Endothelial cell of umbilical vein (primary cell): ENCODE data around the gene CCSAP. TPM values are rescaled to one million over a fixed set of nuclear protein-coding genes. Genes with fewer than 3 reads are reported as not detected.

ENCODE experiments used
- BruUV-seq: library from RNA; stranded (reverse); fragments of 400-500 nt; replicated peaks from 2 replicates; lab custom pipeline; 2021; lab: Mats Ljungman, UMichigan
- CTCF ChIA-PET: fragments of 300-600, 350-600 bp; sonication (Branson Sonifier 250); formaldehyde crosslinking; loops from one replicate; lab custom pipeline; 2021; ENCODE audit warnings: antibody characterized with exemption, inconsistent platforms; lab: Charles Lee
- POLR2A ChIA-PET: fragments of 300-600, 350-600 bp; sonication (Branson Sonifier 250); formaldehyde crosslinking; loops from one replicate; lab custom pipeline; 2021; ENCODE audit warnings: antibody characterized with exemption, inconsistent platforms; lab: Charles Lee
- DNase-seq: peaks from one replicate; pipeline ENCODE4 v3.0.0-alpha.2; 2011; ENCODE audit warnings: low read depth, low spot score
- FAIRE-seq: peaks from 2 replicates; lab custom pipeline; 2011; peaks lifted over from hg19 to GRCh38; lab: Jason Lieb, UNC
- H2AFZ ChIP-seq: 2 replicates; pipeline ENCODE4 v1.6.0; 2012; ENCODE audit warnings: low read depth, low read length, control low read depth, inconsistent platforms
- H3K27ac ChIP-seq: 2 replicates; pipeline ENCODE4 v1.5.1; 2011; ENCODE audit warnings: low read depth, mild to moderate bottlenecking, control low read depth, low read length, moderate library complexity; ENCODE audit not compliant: insufficient read depth
- H3K27me3 ChIP-seq, 2 experiments: 2 replicates each; pipeline versions ENCODE4 v1.6.0 to v1.6.1; 2011; ENCODE audit warnings: low read length in 2 of 2, mixed read lengths in 1 of 2; ENCODE audit not compliant: control insufficient read depth in 2 of 2, insufficient read depth in 2 of 2
- H3K36me3 ChIP-seq, 2 experiments: 2 replicates in 1 of 2; 3 replicates in 1 of 2; pipeline ENCODE4 v1.5.1; 2011; ENCODE audit warnings: low read length in 2 of 2, mild to moderate bottlenecking in 1 of 2, moderate library complexity in 1 of 2; ENCODE audit not compliant: control insufficient read depth in 2 of 2, insufficient read depth in 2 of 2; ENCODE audit errors: extremely low read depth in 1 of 2
- H3K4me1 ChIP-seq: 3 replicates; pipeline ENCODE4 v1.5.1; 2011; ENCODE audit warnings: mild to moderate bottlenecking, low read length; ENCODE audit not compliant: control insufficient read depth, insufficient read depth; ENCODE audit errors: extremely low read depth
- H3K4me2 ChIP-seq: 2 replicates; pipeline ENCODE4 v1.6.1; 2011; ENCODE audit warnings: low read length, control low read depth, mixed read lengths; ENCODE audit not compliant: insufficient read depth
- H3K4me3 ChIP-seq, 3 experiments: fragments of 200-600 bp in 1 of 3; sonication (generic), shearing (Covaris generic) in 1 of 3; replicated peaks in 1 of 3; 2 replicates each; pipeline ENCODE4 v1.5.1; 2011 to 2016; ENCODE audit warnings: control low read depth in 3 of 3, low read length in 3 of 3, mild to moderate bottlenecking in 2 of 3, inconsistent platforms in 1 of 3, low read depth in 1 of 3, moderate library complexity in 1 of 3; ENCODE audit not compliant: insufficient read depth in 1 of 3
- H3K79me2 ChIP-seq: 2 replicates; pipeline ENCODE4 v1.6.0; 2012; ENCODE audit warnings: low read length, inconsistent platforms; ENCODE audit not compliant: control insufficient read depth, insufficient read depth
- H3K9ac ChIP-seq: replicated peaks from 2 replicates; pipeline ENCODE3; 2011; ENCODE audit warnings: low read length, control low read depth; ENCODE audit not compliant: insufficient read depth; ENCODE audit errors: extremely low read depth
- H3K9me1 ChIP-seq: replicated peaks from 3 replicates; pipeline ENCODE4 v1.6.0; 2011; ENCODE audit warnings: mild to moderate bottlenecking, low read length; ENCODE audit not compliant: control insufficient read depth, insufficient read depth; ENCODE audit errors: extremely low read depth
- H3K9me3 ChIP-seq: replicated peaks from 2 replicates; pipeline ENCODE4 v1.5.1; 2012; ENCODE audit warnings: low read length, inconsistent platforms; ENCODE audit not compliant: control insufficient read depth, insufficient read depth
- H4K20me1 ChIP-seq: replicated peaks from 2 replicates; pipeline ENCODE3; 2011; ENCODE audit warnings: mild to moderate bottlenecking, low read length; ENCODE audit not compliant: control insufficient read depth, insufficient read depth; ENCODE audit errors: extremely low read depth
- EZH2 ChIP-seq: IDR thresholded peaks from 2 replicates; pipeline ENCODE4 v1.6.1; 2012; ENCODE audit warnings: borderline replicate concordance, low read depth, mild to moderate bottlenecking, moderate library complexity, low read length, inconsistent platforms; ENCODE audit not compliant: severe bottlenecking
- FOS ChIP-seq: IDR thresholded peaks from 2 replicates; pipeline ENCODE4 v1.6.1; 2011; ENCODE audit warnings: mild to moderate bottlenecking, low read length, moderate library complexity, borderline replicate concordance; ENCODE audit not compliant: insufficient read depth
- GATA2 ChIP-seq: IDR thresholded peaks from 2 replicates; pipeline ENCODE4 v1.7.0; 2011; ENCODE audit warnings: low read depth, mild to moderate bottlenecking, moderate library complexity, mixed read lengths, low read length; ENCODE audit not compliant: insufficient read length, insufficient read depth
- JUN ChIP-seq: IDR thresholded peaks from 2 replicates; pipeline ENCODE4 v1.6.1; 2011; ENCODE audit warnings: borderline replicate concordance, low read depth; ENCODE audit not compliant: insufficient read length, insufficient read depth
- MYC ChIP-seq: IDR thresholded peaks from one replicate; pipeline ENCODE4 v1.6.1; 2011; ENCODE audit warnings: mild to moderate bottlenecking, low read depth, low read length
- POLR2A ChIP-seq: IDR thresholded peaks from 2 replicates; pipeline ENCODE4 v1.6.1; 2012; ENCODE audit warnings: low read depth, mild to moderate bottlenecking, control low read depth, low read length
- POLR2AphosphoS5 ChIP-seq: IDR thresholded peaks from 2 replicates; pipeline ENCODE4 v1.6.1; 2012; ENCODE audit warnings: low read depth, mild to moderate bottlenecking, control low read depth, low read length, moderate library complexity; ENCODE audit not compliant: insufficient read depth
- dilution Hi-C: fragments of 300-500 bp; cut with MboI; formaldehyde crosslinking; loops from one replicate; pipeline ENCODE4 v1.15.0; 2019; ENCODE audit warnings: low sequenced_read_pairs; ENCODE audit not compliant: extremely low pct_ligation_motif_present
- intact Hi-C: fragments of 100-400 bp; cut with micrococcal nuclease; formaldehyde crosslinking; loops from one replicate; pipeline ENCODE4 v1.10.0; 2022
- polyA plus RNA-seq, 4 experiments: library from polyadenylated mRNA; depleted of rRNA in 3 of 4; stranded (reverse) in 3 of 4; unstranded in 1 of 4; fragments of >200 nt; gene quantifications; 2 replicates each; pipeline versions ENCODE4 v1.2.1 to v1.2.3, GENCODE V29; 2011 to 2012; ENCODE audit warnings: missing spikeins in 1 of 4
- total RNA-seq: library from RNA; stranded (reverse); gene quantifications from 2 replicates; pipeline ENCODE4 v1.2.3, GENCODE V29; 2021
- TF ChIP-seq, protein P1 (sequence below): IDR thresholded peaks from 2 replicates; pipeline ENCODE4 v1.6.1; 2011; ENCODE audit not compliant: insufficient read depth, insufficient read length
- TF ChIP-seq, protein P2 (sequence below), 2 donors: IDR thresholded peaks; 1 replicate in 1 of 2; 2 replicates in 1 of 2; pipeline ENCODE4 v1.5.1; 2011; ENCODE audit warnings: low read length in 2 of 2, mild to moderate bottlenecking in 2 of 2, moderate library complexity in 2 of 2, control low read depth in 1 of 2, inconsistent platforms in 1 of 2, low read depth in 1 of 2; ENCODE audit not compliant: insufficient read depth in 1 of 2; ENCODE audit errors: extremely low read depth in 1 of 2

The CCSAP gene
- total and polyA plus RNA-seq, 2 donors (not counting 3 experiments of a cell fraction or from before 2014, with no cell fraction given), result 1.3 to 5.7 TPM

DNA sequence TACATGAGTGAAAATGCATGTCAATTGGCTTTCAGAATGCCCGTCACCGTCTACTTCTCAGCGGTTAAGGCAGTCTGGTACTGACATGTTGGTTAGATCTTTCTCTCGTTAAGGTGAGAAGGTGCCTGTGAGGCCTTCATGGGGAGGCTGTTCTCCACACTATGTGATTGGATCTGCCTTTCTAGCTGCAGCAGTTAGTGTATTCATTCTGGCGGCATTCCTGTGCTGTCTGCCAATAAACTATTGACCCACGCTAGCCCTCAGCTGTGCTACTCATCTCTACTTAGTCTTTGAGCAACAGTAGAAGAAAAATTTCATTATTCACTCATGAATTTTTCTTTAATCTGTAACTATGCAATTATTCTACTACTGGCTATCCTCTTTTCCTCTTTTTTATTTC, 32.0 kb downstream of the CCSAP start:
- H2AFZ ChIP-seq, result no peak overlapping the region
- peaks cover 2 to 3% of the 10 kb centered on the region in 2 experiments for H3K36me3 ChIP-seq
- intact Hi-C loops, result no loop called here
- TF ChIP-seq, protein P1, sequence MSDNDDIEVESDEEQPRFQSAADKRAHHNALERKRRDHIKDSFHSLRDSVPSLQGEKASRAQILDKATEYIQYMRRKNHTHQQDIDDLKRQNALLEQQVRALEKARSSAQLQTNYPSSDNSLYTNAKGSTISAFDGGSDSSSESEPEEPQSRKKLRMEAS, result no peak
- no peak for TF ChIP-seq POLR2A
- no peak for TF ChIP-seq JUN
- TF ChIP-seq MYC, result no peak
- TF ChIP-seq EZH2, result no peak
- no peak for TF ChIP-seq POLR2AphosphoS5
- TF ChIP-seq, protein P2, sequence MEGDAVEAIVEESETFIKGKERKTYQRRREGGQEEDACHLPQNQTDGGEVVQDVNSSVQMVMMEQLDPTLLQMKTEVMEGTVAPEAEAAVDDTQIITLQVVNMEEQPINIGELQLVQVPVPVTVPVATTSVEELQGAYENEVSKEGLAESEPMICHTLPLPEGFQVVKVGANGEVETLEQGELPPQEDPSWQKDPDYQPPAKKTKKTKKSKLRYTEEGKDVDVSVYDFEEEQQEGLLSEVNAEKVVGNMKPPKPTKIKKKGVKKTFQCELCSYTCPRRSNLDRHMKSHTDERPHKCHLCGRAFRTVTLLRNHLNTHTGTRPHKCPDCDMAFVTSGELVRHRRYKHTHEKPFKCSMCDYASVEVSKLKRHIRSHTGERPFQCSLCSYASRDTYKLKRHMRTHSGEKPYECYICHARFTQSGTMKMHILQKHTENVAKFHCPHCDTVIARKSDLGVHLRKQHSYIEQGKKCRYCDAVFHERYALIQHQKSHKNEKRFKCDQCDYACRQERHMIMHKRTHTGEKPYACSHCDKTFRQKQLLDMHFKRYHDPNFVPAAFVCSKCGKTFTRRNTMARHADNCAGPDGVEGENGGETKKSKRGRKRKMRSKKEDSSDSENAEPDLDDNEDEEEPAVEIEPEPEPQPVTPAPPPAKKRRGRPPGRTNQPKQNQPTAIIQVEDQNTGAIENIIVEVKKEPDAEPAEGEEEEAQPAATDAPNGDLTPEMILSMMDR (IDR thresholded peaks at IDR 0.05; ENCODE audit: extremely low read depth in 1 of 2, insufficient read depth in 1 of 2, low read depth in 1 of 2, low read length in 2 of 2), result no peak
- TF ChIP-seq GATA2, result no peak
- TF ChIP-seq FOS, result no peak
- ChIA-PET CTCF (interaction anchor here (1.0 kb wide), 1 partner anchor 20 kb away, joined by 3 read pairs; no protein-coding TSS in a partner anchor), POLR2A (no interaction called here)
- H3K4me2 ChIP-seq, result no peak overlapping the region
- no peaks in the 10 kb centered on the region for H3K27me3 ChIP-seq
- no peaks in the 10 kb centered on the region for H4K20me1 ChIP-seq
- DNase-seq (no peak), FAIRE-seq (no peak)
- no peak overlapping the region for H3K9ac ChIP-seq
- BruUV-seq, result no TSS peak
- H3K27ac ChIP-seq, result no peak overlapping the region
- no peaks in the 10 kb centered on the region for H3K79me2 ChIP-seq
- no peaks in the 10 kb centered on the region for H3K9me3 ChIP-seq
- H3K4me3 ChIP-seq, result no peak overlapping the region
- H3K4me1 ChIP-seq, result no peaks in the 10 kb centered on the region
- H3K9me1 ChIP-seq, result no peaks in the 10 kb centered on the region
- dilution Hi-C loops, result no loop called here
